ENCODE measurements around the gene NR2F1-AS1.

DNA sequence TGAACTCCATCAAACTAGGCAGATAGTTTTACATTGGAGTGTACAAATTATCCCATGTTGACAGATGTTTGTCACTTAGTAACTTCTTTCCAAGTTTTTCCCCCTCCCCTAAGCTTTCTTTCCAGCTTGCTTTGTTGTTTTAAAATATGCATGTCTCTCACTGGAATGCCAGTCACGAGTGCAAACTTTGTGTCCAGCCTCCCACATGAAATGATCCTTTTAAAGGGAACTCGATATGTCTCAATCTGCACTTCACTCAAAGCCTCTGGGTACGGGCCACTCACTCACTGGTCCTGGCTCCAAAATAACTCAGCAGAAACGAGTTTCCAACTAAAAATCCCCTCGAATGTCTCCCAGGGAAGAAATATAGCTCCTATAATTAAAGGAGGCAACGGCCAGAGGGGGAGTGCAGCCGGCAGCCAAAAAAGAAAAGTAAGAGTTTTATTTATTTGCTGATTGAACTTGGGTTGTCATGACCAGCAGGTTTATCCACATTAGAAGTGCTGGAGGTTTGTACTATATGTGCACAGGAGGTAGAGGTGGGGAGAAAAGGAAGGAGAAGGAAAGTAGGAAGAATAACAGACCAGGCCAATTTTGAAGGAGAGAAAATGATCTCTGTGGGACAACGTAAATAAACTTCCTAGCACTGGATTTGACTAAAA is 19.5 kb upstream of the NR2F1-AS1 start:
- TF ChIP-seq POLR2AphosphoS2 (conservative IDR thresholded peaks at IDR 0.05; ENCODE audit: low read length) (no peak), MAZ (IDR thresholded peaks at IDR 0.05; ENCODE audit: borderline replicate concordance, low read depth, low read length) (no peak)
- TF ChIP-seq, protein P1, sequence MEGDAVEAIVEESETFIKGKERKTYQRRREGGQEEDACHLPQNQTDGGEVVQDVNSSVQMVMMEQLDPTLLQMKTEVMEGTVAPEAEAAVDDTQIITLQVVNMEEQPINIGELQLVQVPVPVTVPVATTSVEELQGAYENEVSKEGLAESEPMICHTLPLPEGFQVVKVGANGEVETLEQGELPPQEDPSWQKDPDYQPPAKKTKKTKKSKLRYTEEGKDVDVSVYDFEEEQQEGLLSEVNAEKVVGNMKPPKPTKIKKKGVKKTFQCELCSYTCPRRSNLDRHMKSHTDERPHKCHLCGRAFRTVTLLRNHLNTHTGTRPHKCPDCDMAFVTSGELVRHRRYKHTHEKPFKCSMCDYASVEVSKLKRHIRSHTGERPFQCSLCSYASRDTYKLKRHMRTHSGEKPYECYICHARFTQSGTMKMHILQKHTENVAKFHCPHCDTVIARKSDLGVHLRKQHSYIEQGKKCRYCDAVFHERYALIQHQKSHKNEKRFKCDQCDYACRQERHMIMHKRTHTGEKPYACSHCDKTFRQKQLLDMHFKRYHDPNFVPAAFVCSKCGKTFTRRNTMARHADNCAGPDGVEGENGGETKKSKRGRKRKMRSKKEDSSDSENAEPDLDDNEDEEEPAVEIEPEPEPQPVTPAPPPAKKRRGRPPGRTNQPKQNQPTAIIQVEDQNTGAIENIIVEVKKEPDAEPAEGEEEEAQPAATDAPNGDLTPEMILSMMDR (IDR thresholded peaks at IDR 0.05): no peak

Data from A549 (cell line).